HG02885 (cell line): ENCODE results near the gene STRA6.

Source experiments
- ATAC-seq: cut with Tn5 transposase; IDR thresholded peaks from one replicate; pipeline ENCODE4 v1.9.1; 2021; ENCODE audit warnings: mild to moderate bottlenecking; ENCODE audit not compliant: unreplicated experiment, poor library complexity

The STRA6 gene

GRCh38 chr15:74136814-74137536 is 65.6 kb downstream of the STRA6 start:
- no peak for ATAC-seq

DNA sequence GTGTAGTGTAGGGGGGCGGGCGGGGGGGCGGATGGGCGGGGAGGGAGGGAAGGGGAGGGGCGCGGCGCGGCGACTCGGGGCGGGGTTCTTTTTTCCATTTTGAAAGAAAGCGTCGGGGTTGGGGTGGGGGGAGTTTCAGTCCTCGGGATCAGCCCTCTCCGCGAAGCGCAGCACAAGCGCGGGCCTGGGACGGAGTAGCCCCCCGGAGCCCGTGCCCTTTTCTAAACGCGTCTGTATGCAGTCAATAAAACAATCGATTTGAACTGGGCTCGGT is 66.1 kb downstream of the STRA6 start:
- no peak for ATAC-seq

DNA sequence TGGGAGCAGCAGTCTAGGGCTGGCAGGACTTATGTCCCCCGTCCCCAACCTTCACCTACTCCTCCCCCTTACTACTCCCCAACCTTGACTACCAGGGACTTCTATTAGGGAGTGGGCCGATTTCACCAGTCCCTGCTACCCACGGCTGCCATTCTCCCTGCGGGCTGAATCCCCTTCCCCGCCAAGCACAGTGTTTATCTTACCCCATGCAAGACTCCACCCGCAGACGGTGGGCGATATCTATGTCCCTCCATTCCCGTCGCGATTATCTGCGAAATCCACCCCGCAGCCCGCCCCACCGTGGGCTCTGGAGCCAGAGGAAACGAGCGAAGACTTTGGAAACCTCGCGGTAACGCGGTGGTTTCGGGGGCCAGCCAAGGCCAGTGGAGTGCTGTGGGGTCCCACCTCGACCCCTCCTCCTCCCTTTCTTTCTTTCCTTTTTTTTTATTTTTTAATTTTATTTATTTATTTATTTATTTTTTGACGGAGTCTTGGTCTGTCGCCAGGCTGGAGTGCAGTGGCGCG is 67.5 kb downstream of the STRA6 start:
- no peak for ATAC-seq

- no peak for ATAC-seq
These were observed 68.1 kb downstream of the STRA6 start for GRCh38 chr15:74134387-74135027.

GRCh38 chr15:74133694-74134386 is 68.7 kb downstream of the STRA6 start:
- no peak for ATAC-seq

DNA sequence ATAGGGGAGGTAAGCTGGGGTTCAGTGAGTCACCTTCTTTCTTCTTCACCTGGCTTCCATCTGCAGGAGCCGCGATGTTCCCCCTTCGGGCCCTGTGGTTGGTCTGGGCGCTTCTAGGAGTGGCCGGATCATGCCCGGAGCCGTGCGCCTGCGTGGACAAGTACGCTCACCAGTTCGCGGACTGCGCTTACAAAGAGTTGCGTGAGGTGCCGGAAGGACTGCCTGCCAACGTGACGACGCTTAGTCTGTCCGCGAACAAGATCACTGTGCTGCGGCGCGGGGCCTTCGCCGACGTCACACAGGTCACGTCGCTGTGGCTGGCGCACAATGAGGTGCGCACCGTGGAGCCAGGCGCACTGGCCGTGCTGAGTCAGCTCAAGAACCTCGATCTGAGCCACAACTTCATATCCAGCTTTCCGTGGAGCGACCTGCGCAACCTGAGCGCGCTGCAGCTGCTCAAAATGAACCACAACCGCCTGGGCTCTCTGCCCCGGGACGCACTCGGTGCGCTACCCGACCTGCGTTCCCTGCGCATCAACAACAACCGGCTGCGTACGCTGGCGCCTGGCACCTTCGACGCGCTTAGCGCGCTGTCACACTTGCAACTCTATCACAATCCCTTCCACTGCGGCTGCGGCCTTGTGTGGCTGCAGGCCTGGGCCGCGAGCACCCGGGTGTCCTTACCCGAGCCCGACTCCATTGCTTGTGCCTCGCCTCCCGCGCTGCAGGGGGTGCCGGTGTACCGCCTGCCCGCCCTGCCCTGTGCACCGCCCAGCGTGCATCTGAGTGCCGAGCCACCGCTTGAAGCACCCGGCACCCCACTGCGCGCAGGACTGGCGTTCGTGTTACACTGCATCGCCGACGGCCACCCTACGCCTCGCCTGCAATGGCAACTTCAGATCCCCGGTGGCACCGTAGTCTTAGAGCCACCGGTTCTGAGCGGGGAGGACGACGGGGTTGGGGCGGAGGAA is 69.6 kb downstream of the STRA6 start:
- ATAC-seq: no peak

DNA sequence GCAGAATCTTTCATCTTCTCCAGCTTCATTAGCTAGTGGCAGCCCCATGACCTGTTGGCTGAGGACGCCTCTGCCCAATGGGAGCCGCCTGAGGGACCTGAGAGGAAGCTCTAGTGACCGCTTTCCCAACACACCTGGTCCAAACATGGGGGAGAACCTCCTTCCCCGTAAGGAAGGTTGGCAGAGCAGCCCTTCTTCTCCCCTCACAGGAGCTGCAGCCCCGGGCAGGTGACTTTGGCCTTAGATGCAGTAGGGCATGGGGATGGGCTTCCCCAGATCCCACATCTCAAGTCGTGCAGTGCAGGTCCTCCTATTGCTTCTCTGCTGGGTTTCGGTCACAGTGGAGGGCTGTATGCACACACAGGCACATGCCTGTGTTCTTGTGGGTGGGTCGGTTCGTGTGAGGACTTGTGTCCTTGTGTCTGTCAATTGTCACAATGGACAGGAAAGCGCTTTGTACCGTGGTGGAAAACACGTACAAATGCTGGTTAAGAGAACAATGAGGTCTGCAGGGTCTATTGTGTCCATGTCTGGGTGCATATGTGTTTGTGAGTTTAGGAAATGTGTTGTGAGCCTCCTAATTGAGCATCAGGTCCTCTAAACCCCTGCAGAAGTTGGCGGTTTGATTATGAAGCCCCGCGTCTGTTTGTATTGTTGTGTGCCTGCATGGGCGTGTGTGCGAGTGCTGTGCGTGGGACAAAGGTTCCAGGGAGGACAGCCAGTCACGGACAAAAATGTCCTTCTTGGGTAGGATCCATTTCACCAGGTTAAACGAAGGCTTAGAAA is 70.8 kb downstream of the STRA6 start:
- no peak for ATAC-seq

DNA sequence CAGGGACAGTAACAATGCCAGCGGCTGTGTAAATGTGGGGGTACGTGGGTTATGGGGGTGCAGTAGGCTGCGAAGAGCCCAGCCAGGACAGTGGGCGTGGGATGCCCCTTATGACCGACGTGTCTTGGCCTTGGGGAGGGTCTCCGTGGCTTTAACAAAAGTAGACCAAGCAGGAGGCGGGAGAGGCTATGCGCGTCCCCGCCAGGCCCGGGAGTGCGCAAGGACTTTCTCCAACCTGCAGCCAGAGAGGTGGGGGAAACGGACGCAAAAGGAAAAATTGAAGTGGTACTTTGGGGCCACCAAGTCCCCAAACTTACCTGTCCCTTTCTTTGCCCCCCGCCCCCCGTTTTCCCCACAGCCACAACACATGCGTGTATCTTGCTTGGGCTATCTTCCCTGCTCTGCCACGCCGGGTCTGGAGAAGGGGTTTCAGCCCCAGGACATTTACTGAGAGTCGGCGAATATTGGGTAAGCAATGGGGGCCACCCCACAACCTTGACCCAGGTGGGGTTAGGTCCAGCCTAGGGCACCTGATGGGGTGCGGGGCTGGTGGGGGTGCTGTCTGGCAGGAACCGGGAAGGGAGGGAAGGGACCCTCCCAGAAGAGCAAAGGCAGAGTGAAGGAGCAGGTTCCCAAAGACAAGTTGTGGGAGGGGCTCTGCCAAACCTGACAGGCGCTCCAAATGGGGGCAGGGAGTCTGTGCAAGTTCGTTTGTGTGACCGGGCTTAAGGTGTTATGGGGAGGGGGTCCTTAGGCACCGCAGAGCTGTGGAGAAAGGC is 71.5 kb downstream of the STRA6 start:
- no peak for ATAC-seq

- ATAC-seq: no peak
These were observed 72.3 kb downstream of the STRA6 start, which contains the start of gene ISLR2 for GRCh38 chr15:74130155-74130848. Gene ISLR2, plus strand, starts transcription at chr15:74130586. Its CDS starts 2,169 bp downstream, at chr15:74132755.

- ATAC-seq: no peak
These were observed 72.9 kb downstream of the STRA6 start for GRCh38 chr15:74129586-74130154.
